ENCODE measurements around the gene CUL7.
"Not testable (repeated sequence)": the region's sequence is repeated elsewhere in the genome, so short reads cannot be mapped to it uniquely, and the experiment has no call there.

The CUL7 gene

DNA sequence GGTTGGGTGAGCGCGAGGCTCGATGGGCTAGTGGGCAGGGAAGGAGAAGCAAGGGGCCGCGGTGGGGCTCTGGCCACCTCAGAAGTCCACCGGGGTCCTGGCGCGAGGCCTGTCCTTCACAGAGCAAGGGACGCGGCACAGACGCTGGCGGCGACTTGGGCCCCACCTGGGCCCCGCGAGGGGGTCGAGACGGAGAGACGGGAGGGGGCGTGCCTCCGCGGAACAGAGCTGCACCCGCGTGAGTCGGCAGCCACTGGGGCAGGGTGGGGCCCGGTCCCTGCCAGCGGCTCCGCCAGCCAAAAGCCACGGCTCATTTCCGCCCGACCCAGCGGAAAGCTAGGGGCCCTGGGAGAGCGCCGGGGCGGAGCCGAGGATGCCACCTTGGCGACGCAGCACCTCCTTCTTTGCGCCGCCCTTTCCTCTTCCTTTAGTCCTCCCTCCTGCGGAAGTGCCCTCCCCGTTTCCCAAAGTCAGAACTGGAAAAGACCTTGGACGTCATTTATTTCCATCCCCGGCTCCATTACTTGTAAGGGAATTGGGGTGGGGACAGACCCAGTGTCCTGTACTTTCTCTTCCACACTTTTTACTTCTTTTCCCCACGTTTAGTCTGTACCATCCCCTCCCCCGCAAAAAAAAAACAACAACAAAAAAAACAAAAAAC is at the start of gene CUL7:
TSS of gene CUL7 (minus strand) at position 307 of the 661 bp plus-strand sequence. CDS start 1,063 bp downstream, outside the sequence.
- DNase-seq (ENCODE audit: low read depth in 2 of 2) = peak; percentile 87

DNA sequence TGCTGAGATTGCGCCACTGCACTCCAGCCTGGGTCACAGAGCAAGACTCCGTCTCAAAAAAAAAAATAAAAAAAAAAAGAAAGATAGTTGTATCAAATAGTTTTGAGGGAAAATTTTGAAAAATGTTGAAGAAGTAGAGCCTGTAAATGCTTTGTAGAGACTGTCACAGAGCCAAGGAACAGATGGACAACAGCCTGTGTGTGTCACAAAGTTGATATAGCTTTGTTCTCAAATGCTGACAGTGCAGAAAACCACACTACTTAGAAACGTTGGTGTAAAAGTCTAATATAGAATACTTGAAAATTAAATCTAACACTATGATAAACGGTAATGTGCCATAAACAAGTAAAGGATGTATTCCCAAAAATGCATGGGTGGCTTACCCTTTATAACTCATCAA is 47.8 kb upstream of the CUL7 start:
- DNase-seq (ENCODE audit: low read depth in 2 of 2) = no peak

DNA sequence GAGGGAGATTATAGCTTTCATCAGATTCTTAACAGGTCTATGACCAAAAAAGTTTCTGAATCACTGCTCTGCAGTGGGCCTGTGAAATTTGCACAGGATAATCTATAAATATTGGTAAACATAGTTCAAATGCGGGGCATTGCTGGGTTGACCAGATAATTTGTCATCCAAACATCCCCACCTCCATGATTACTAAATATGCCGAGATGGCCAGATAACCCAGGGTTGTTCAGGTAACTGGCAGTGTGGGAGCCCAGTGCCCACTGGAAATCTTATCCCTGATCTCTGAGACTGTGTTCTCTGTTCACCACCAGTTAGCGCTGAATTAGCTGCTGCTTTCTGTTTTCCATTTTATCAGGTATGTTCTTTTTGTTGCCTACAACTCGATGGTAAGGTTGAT is 43.9 kb upstream of the CUL7 start:
- no peak for DNase-seq (ENCODE audit: low read depth in 2 of 2)

DNA sequence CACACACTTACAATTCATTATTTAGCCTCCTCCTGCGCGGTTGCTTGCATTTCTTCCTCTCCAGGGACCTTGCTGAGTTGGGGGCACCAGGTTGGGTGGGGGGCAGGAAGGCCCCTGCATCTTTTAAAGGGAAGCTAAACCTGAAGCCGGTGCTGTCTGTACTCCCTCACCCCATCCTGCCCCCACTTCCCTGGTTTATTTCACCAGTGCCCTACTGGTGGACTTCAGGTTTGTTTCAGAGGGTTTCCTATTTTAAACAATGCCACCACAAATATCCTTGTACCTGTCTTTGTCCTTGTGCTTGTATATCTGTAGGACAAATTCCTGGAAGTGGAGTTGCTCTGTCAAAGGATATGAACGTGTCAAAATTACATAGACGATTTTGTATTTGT is 43.4 kb upstream of the CUL7 start:
- no peak for DNase-seq (ENCODE audit: low read depth in 2 of 2)

DNA sequence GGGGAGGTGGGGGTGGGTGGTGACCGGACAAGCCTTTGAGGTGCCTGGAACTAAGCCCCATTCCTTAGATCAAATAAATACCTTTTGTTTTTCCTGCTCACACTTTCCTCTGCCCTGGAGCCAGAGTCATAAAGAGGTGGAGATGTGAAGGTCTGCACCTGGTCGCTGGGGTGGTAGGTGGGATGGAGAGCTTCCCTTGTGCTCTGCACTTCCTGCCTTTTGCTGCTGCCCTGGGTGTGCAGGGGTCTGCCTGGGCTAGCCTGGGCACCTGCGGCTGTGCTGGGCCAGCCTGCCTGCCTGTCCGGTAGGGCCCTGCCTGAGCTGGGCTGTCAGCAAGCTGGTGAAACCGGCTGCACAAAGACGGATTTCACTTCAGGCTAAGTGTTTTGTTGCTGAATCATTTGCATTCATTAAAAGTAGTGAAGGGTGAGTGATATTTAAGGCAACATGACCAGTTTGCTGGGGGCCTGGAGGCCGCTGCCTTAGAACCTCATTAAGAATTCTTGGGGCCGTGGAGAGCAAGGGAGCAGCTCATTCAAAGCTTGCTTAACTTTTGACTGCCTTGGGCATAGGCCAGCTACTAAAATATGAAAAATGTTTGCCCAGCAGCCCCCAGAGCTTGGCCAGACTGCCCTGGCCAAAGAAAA is 42.9 kb upstream of the CUL7 start:
- no peak for DNase-seq (ENCODE audit: low read depth in 2 of 2)

DNA sequence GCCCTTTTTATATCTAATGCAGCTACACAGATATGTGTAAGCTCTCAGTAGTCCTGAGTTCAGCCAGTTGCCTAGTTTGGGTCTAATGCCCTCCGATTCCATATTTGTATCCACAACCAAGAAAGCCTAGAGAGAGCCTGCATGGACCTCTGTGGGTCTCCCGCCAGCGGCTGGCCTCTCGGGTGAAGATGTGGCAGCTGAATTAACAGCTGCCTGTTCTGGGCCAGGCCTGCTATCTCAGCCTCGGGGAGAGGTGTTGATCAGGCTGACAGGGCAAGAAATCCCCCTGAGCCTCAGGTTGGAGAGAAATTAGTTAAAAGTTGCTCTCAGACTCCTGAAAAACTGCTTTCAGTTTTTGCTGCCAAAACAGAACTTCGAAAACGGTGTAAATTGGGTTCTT is 42.3 kb upstream of the CUL7 start:
- DNase-seq (ENCODE audit: low read depth in 2 of 2) = no peak

DNA sequence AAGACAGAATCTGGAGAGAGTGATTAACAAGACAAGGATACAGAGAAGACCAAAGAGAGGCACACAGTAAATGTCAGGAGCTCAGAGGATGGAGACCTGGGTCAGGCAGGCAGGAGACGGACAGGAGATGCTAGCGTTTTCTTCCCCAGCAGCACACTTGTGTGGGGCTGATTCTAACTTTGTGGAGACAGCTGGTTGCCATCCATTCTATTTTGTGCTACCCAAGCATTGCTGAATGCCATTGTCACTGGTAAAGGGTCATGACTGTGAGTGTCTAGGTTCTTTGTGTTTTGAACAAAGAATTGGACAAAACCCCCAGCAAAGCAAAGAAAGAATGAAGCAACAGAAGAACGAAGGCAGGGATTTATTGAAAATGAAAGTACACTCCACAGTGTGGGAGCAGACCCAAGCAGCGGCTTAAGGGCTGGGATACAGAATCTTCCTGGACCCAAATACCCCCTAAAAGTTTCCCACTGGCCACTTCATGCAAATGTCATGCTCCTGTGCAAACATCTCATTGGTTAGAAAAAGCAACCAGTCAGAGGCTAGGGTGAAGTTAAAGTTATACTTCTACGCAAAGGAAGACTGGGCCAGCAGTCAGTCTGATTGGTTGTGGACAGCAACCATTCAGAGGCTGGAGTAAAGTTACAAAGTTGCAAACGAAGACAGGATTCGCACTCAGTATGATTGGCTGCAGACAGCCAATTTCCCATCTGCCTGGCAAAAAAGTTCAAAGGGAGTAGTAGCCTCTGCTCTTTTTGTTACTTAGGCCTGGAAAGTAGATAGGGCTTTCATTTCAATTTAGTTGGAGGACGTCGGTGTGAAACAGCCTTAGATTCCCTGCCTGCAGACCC is 40.0 kb upstream of the CUL7 start:
- DNase-seq (ENCODE audit: low read depth in 2 of 2) = peak in 1 of 2 experiments; percentile 60

DNA sequence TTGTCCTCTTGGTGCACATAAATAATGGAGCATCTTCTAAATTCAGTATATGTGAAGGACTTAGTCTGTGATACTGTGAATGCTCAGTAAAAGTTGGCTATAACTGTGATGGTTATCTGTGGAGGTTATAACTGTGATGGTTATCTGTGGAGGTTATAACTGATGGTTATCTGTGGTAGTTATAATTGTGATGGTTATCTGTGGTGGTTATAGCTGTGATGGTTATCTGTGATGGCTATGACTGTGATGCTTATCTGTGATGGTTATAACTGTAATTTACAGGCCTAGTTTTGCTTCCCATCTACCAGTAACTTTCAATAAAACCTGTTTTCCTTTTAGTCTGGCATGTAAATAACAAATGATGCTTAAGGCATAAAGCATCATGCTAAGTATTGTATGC is 39.0 kb upstream of the CUL7 start:
- DNase-seq (ENCODE audit: low read depth in 2 of 2) = no peak

DNA sequence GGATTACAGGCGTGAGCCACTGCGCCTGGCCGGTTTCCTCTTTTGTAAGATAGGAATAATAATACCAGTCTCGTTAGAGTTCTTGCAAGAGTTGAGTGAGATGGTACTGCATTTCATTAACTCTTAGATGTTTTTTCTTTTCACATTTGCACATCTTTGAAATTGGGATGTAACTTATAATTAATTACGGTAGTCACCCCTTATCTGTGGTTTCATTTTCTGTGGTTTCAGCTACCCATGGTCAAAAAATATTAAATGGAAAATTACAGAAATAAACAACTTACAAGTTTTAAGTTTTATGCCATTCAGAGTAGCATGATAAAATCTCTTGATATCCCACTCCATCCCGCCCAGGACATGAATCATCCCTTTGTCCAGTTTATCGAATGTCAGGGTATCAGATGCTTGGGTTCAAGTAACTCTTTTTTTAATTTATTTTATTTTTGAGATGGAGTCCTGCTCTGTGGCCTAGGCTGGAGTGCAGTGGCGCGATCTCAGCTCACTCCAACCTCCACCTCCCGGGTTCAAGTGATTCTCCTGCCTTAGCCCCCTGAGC is 37.9 kb upstream of the CUL7 start:
- no peak for DNase-seq (ENCODE audit: low read depth in 2 of 2)

DNA sequence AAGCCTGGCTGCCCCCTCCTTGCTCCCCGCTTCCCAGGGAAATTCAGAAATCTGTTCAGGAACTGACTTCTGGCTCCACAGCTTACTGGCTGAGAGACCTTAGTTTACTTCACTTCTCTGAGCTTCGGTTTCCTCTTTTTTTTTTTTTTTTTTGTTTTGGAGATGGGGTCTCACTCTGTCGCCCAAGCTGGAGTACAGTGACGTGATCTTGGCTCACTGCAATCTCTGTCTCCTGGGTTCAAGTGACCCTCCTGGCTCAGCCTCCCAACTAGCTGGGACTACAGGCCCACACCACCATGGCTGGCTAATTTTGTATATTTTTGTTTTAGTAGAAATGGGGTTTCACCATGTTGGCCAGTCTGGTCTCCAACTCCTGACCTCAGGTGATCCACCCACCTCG is 37.4 kb upstream of the CUL7 start:
- DNase-seq (ENCODE audit: low read depth in 2 of 2) = no peak

DNA sequence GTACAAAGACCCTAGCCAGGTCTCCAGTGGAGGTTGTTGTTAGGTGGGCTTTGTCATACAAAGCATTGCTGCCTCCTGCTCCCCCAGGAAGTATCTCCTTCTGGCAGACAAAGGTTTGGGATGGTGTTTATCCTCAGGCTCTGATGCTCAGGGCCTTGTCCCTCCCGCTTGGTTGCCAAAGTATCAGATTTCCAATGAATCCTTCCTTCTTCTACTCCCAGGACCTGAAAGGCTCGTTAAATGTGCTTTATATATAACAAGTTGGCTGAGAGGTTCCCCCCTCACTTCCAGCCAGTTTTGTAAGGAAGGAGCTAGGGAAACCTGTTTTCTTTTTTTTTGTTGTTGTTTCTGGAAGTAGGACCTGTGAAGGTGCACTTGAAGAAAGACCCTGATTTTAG is 36.9 kb upstream of the CUL7 start:
- no peak for DNase-seq (ENCODE audit: low read depth in 2 of 2)

DNA sequence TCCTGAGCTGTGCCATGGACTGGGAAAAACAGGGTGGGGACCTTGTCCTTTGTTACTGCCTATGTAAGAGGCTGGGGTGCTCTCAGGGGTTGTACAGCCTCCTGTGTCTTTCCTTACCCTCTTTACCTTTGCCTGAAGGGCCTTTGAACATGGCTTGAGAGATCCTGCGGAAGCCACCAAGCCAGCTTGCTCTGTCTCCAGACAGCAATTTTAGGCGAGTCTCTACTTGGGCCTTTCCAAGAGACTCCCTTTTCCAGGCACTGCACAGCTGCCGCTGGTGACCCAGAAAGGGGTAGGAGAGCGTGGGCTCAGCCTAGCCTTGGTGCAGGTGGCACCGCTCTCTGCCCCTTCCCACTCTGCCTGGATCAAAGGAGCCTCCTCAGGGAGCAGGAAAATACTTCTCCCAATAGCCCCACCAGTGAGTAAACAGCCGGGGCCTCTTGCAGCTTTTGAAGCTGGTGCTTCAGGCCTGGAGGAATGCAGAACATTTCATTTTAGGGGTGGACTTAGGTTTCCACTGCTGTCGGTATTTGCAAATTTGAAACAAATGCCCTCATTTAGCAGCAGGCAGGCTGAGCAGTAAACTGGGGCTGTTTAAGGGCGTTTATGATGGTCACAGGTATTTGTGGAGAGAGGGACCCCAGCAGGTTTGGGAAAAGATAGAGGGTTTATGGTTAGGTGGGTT is 36.4 kb upstream of the CUL7 start:
- DNase-seq (ENCODE audit: low read depth in 2 of 2) = no peak

DNA sequence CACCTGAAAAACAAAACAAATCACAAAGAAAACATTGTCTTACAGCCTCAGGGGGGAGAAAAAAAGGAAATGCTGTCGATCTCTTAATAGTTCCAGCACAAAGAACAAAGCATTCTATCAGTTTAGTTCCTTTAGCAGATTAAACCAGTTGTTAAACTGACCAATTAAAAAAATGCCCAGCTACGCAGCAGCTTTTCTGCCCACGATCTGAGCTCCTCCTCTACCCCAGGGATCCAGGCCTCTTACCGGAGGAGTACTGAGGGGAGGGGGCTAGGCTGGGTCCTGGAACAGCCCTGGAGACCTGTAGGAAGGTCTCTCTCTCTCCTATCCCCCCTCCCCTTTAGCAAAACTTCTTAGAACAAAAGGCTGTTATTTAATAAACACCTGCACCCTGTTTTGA is 35.8 kb upstream of the CUL7 start:
- DNase-seq (ENCODE audit: low read depth in 2 of 2) = no peak

DNA sequence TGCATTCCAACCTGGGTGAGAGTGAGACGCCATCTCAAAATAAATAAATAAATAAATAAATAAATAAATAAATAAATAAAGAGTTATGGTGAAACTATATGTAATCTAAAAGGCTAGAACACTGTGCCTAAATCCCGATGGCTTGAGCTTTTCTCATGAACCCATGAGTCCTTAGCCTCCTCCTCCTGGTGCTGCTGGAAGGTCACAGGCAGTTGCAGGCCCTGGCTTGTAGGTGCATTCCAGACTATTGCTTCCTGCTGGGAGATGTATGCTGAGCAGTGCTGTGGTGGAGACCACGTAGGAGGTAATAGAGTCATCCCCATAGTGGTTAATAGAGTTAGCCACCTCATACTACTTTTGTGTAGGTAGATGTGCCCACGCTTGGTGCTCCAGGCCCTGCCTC is 35.0 kb upstream of the CUL7 start:
- DNase-seq (ENCODE audit: low read depth in 2 of 2) = no peak

DNA sequence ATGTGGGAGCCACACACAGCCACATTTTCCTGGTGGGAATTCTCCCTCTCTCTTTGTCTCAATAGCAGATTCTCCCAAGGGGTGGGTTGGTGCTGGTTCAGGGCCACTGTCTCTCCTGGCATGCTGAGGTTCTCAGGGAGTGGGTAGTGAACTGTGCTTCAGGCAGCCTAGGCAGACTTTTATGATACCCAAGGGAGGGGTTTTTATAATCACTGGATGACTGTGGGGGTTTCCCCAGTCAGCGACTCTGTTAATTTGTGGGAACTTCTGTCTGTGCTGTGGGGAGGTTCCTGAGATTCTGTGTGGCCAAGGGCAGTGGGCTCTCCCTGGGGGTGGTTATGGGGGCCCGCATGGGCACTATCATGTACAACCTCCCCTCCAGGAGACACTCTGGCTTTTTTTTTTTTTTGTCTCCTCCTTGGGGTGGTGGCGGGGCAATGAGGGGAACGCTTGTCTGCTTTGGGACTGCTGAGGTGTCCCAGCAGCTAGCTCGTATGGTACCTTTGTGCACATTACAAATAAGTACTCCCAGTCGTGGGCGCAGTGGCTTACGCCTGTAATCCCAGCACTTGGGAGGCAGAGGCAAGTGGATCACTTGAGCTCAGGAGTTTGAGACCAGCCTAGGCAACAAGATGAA is 32.5 kb upstream of the CUL7 start:
- no peak for DNase-seq (ENCODE audit: low read depth in 2 of 2)

DNA sequence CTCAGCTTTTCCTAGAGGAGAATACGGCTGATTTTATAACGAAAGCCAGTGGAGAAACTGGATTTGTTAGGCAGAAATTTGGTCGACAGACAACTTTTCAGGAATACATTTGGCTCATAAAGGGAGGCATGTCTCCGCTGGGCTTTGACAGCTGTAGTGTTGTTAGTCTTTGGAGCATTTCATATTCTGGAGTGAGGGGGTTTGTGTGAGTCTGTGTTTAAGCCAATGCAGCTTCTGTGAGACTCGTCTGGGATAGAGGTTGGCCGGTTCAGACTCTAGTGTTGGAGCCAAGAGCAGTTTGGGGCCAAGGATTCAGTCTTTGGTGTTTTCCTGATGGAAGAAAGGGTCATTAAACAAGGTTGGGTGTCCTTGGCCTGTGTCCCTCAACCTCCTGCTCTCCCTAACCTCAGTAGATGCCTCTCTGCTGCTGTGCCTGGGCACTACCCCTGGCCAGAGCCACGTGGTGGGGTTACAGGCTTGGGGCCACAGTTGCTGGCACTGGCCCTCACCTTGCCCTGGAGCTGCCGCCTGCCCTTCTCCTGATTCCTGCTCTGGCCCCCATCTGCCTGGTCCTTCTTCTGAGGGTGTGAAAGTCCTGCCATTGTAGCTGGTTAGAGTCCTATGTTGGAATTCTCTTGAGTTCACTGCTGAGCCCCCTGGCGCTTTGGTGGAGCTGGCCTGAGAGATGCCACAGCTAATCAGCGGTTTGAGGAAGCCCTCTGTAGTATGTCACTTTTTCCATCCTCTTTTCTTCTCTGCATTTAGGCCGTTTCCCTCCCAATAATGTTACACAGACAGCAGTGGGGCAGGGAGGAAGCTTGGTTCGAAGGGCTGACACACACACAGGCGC is 29.4 kb upstream of the CUL7 start:
- no peak for DNase-seq (ENCODE audit: low read depth in 2 of 2)

DNA sequence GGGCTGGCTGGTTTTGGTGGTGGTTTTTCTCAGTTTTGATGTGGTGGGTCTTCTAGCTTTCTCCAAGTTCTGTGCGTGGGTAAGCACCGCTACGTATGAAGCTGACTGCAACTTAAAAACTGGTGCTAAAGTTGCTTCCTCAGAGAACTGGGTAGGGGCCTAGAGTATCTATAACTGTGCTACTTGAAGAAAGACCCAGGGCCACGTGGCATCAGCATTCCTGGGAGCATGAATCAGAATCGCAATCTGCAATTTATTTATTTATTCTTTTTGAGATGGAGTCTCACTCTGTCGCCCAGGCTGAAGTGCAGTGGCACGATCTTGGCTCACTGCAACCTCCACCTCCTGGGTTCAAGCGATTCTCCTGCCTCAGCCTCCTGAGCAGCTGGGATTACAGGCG is 28.3 kb upstream of the CUL7 start:
- not testable (repeated sequence) for DNase-seq (ENCODE audit: low read depth in 2 of 2)

DNA sequence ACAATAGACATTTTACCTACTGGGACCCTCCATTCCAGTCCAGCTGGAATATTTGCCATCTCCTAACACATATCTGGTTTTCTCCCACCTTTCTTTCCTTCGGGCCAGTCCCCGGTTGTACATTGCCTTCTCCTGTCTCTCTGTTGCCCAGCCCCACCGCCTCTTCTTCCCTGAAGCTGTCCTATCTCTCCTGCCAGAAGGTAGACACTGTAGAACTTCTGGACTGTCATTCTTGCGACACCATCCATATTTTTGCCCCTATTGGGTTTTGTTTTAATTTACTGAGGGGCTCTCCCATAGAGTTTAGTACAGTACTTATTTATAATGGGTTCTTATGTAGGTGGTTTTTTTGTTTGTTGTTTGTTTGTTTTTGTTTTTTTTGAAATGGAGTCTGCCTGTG is 27.4 kb upstream of the CUL7 start:
- no peak for DNase-seq (ENCODE audit: low read depth in 2 of 2)

DNA sequence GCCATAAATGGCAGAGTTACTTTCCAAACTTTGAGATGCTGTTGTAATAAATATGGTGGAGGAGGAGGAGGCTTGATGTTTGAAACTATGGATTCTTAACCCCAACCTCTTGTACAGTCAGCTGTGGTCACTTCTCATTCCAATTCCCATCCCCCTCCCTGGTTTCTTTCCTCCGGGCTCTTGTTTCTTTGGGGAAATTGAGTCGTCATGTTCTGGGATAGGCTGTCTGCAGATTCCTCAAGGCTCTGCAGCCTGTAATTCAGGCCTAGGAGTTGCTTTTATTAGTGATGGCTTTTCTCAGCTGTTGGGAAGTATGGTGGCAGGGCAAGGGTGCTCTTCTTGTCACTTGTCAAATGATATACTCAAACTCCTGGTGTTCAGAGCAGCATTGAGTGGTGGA is 25.0 kb upstream of the CUL7 start:
- DNase-seq (ENCODE audit: low read depth in 2 of 2) = peak; percentile 80 to 83

DNA sequence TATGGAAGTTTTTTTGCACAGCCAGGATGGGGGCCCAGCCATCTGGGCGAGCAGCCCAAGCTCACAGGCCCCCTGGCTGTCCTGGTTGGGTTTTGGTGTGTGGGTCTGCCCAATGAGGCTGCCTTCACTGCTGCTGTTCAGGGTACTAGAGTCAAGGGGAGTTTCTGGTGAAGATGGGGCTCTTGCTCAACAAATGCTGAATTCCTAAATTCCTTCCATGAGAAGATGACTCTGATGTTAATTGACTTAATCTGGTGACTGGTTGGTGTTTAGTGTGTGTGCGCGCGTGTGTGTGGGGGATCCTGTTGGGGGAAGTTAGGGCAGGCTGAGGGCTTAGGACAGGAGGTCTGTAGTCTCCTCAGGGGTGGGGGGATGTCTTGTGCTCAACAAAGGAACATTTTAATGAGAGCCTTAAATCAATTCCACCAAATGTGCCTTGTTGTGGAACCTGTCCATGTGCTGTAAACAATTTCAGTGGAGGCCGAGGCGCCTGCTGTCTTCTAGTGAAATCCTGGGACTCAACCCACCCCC is 24.4 kb upstream of the CUL7 start:
- DNase-seq (ENCODE audit: low read depth in 2 of 2) = peak; percentile 79 to 81

All from fibroblast of skin of left biceps (primary cell).